Smooth muscle cell (in vitro differentiated cells): ENCODE measurements around the gene SLC22A31. TPM values are rescaled to one million over a fixed set of nuclear protein-coding genes. Genes with fewer than 3 reads are reported as not detected.

Source experiments
- DNase-seq: peaks from one replicate; lab custom pipeline; 2025; ENCODE audit not compliant: unreplicated experiment; lab: John Stamatoyannopoulos, UW
- H2AFZ ChIP-seq: fragments of 200-600 bp; sonication (generic); 2 replicates; pipeline ENCODE4 v1.6.0; 2016; ENCODE audit warnings: antibody characterized with exemption, low read depth, mild to moderate bottlenecking
- H3F3A ChIP-seq: fragments of 200-600 bp; sonication (generic); 2 replicates; pipeline ENCODE4 v1.6.0; 2017; ENCODE audit warnings: antibody characterized with exemption, low read depth
- H3K27ac ChIP-seq: fragments of 200-600 bp; sonication (generic); 2 replicates; pipeline ENCODE4 v1.5.1; 2016; ENCODE audit warnings: low read depth, mild to moderate bottlenecking
- H3K27me3 ChIP-seq: fragments of 200-600 bp; sonication (generic); 2 replicates; pipeline ENCODE4 v1.6.1; 2016; ENCODE audit warnings: low read depth, mild to moderate bottlenecking
- H3K36me3 ChIP-seq: fragments of 200-600 bp; sonication (generic); 2 replicates; pipeline ENCODE4 v1.5.1; 2016; ENCODE audit warnings: low read depth
- H3K4me1 ChIP-seq: fragments of 200-600 bp; sonication (generic); 2 replicates; pipeline ENCODE4 v1.5.1; 2016; ENCODE audit warnings: low read depth
- H3K4me2 ChIP-seq: fragments of 200-600 bp; sonication (generic); 2 replicates; pipeline ENCODE4 v1.6.0; 2016; ENCODE audit warnings: mild to moderate bottlenecking
- H3K4me3 ChIP-seq: fragments of 200-600 bp; sonication (generic); 2 replicates; pipeline ENCODE4 v1.5.1; 2016; ENCODE audit warnings: mild to moderate bottlenecking
- H3K79me2 ChIP-seq: fragments of 200-600 bp; sonication (generic); 2 replicates; pipeline ENCODE4 v1.6.0; 2016; ENCODE audit warnings: low read depth, mild to moderate bottlenecking
- H3K9ac ChIP-seq: fragments of 200-600 bp; sonication (generic); 2 replicates; pipeline ENCODE4 v1.6.0; 2016; ENCODE audit warnings: low read depth
- H3K9me3 ChIP-seq: fragments of 200-600 bp; sonication (generic); replicated peaks from 2 replicates; pipeline ENCODE4 v1.5.1; 2016; ENCODE audit warnings: low read depth
- H4K20me1 ChIP-seq: fragments of 200-600 bp; sonication (generic); 2 replicates; pipeline ENCODE4 v1.6.0; 2016; ENCODE audit warnings: low read depth
- CTCF ChIP-seq: fragments of 200-600 bp; sonication (generic); IDR thresholded peaks from 2 replicates; pipeline ENCODE4 v1.5.1; 2017; ENCODE audit warnings: borderline replicate concordance, mild to moderate bottlenecking, antibody characterized with exemption; ENCODE audit not compliant: insufficient read depth, poor library complexity, severe bottlenecking
- WGBS: methylation state at CpG from one replicate; pipeline ENCODE4 v1.1.7; 2016; ENCODE audit warnings: low lambda C conversion rate; 5-methylcytosine and 5-hydroxymethylcytosine counted together
- polyA plus RNA-seq: library from polyadenylated mRNA; unstranded; fragments of >200 nt; fragmentation: Nextera tagmentation; extraction: Ambion mirVana; gene quantifications from 2 replicates; pipeline ENCODE4 v1.2.1, GENCODE V29; 2016
- total RNA-seq: library from RNA; depleted of rRNA; stranded (reverse); fragments of >200 nt; gene quantifications from 2 replicates; pipeline ENCODE4 v1.2.3, GENCODE V29; 2014

Gene SLC22A31
- total and polyA plus RNA-seq, 2 experiments from 2014 or later: 0.43 TPM; not detected in 1

GRCh38 chr16:89159850-89160354 is 40.4 kb downstream of the SLC22A31 start:
- Histone ChIP-seq H3K4me3 (no peak overlapping the region), H3K27me3 (no peaks in the 10 kb centered on the region), H4K20me1 (no peaks in the 10 kb centered on the region), H3K9me3 (no peaks in the 10 kb centered on the region), H3K4me2 (no peak overlapping the region), H3F3A (no peaks in the 10 kb centered on the region), H3K4me1 (no peaks in the 10 kb centered on the region), H3K79me2 (no peaks in the 10 kb centered on the region), H3K9ac (no peak overlapping the region), H2AFZ (no peak overlapping the region), H3K36me3 (no peaks in the 10 kb centered on the region), H3K27ac (no peak overlapping the region)
- no peak for TF ChIP-seq CTCF
- WGBS: 93% methylated on average over 18 of the region's 20 CpGs
- DNase-seq: no peak

- H2AFZ ChIP-seq: no peak overlapping the region
- no peaks in the 10 kb centered on the region for H3K79me2 ChIP-seq
- H3K9me3 ChIP-seq: no peaks in the 10 kb centered on the region
- no peaks in the 10 kb centered on the region for H3F3A ChIP-seq
- no peak for TF ChIP-seq CTCF
- no peak overlapping the region for H3K4me3 ChIP-seq
- WGBS: 92% methylated on average over 48 of the region's 48 CpGs
- DNase-seq: no peak
- H3K36me3 ChIP-seq: no peaks in the 10 kb centered on the region
- H3K4me2 ChIP-seq: no peak overlapping the region
- no peaks in the 10 kb centered on the region for H3K27me3 ChIP-seq
- no peak overlapping the region for H3K9ac ChIP-seq
- no peak overlapping the region for H3K27ac ChIP-seq
- no peaks in the 10 kb centered on the region for H4K20me1 ChIP-seq
- H3K4me1 ChIP-seq: no peaks in the 10 kb centered on the region
These were observed 41.1 kb downstream of the SLC22A31 start for GRCh38 chr16:89159066-89159849.

GRCh38 chr16:89157778-89158177 is 42.6 kb downstream of the SLC22A31 start:
- TF ChIP-seq CTCF: no peak
- Histone ChIP-seq H3K79me2 (no peaks in the 10 kb centered on the region), H3F3A (no peaks in the 10 kb centered on the region), H3K36me3 (no peaks in the 10 kb centered on the region), H3K4me3 (no peak overlapping the region), H4K20me1 (no peaks in the 10 kb centered on the region), H3K4me2 (no peak overlapping the region), H3K9me3 (no peaks in the 10 kb centered on the region), H3K27ac (no peak overlapping the region), H2AFZ (no peak overlapping the region), H3K27me3 (no peaks in the 10 kb centered on the region), H3K9ac (no peak overlapping the region), H3K4me1 (no peaks in the 10 kb centered on the region)
- WGBS: 97% methylated on average over 12 of the region's 12 CpGs
- DNase-seq: no peak
